AG04449 (cell line): Measurements from ENCODE around the gene CEACAM1.

ENCODE experiments used
- CTCF ChIA-PET: fragments of 350-600 bp; formaldehyde crosslinking; extraction: SDS; loops from one replicate; lab custom pipeline; 2021; ENCODE audit warnings: antibody characterized with exemption; lab: Yijun Ruan, JAX
- POLR2A ChIA-PET: fragments of 400-600, 350-600 bp; formaldehyde crosslinking; extraction: SDS; loops from one replicate; lab custom pipeline; 2020; ENCODE audit warnings: antibody characterized with exemption, inconsistent platforms; lab: Yijun Ruan, JAX
- DNase-seq: peaks from one replicate; pipeline ENCODE4 v3.0.0-alpha.2; 2010; ENCODE audit warnings: low read depth, low spot score
- H3K4me3 ChIP-seq: 2 replicates; pipeline ENCODE4 v1.5.1; 2011; ENCODE audit warnings: low read depth, mild to moderate bottlenecking, control low read depth, low read length
- CTCF ChIP-seq: IDR thresholded peaks from one replicate; pipeline ENCODE4 v1.5.1; 2011; ENCODE audit warnings: mild to moderate bottlenecking, moderate library complexity, low read length, control low read depth, inconsistent platforms; ENCODE audit not compliant: insufficient read depth; ENCODE audit errors: missing control alignments

The CEACAM1 gene

GRCh38 chr19:42519108-42519507, 9.2 kb downstream of the CEACAM1 start:
- CTCF ChIA-PET = interaction anchor here (0.9 to 5.0 kb wide), 2 partner anchors 10 to 69 kb away, joined by 3 to 29 read pairs; partner anchors contain the start of gene CEACAM1
- no peak overlapping the region for H3K4me3 ChIP-seq
- DNase-seq = no peak
- POLR2A ChIA-PET = no interaction called here
- TF ChIP-seq CTCF = no peak

GRCh38 chr19:42516771-42517170, 11.5 kb downstream of the CEACAM1 start:
- no peak overlapping the region for H3K4me3 ChIP-seq
- ChIA-PET POLR2A (no interaction called here), CTCF (interaction anchor here (0.7 to 5.0 kb wide), 3 partner anchors 13 to 78 kb away, joined by 3 to 29 read pairs (median 3); partner anchors contain the start of gene CEACAM1)
- no peak for TF ChIP-seq CTCF
- DNase-seq = no peak

- POLR2A ChIA-PET = no interaction called here
- CTCF ChIA-PET = interaction anchor here (5.0 kb wide), 1 partner anchor 14 kb away, joined by 29 read pairs; the partner anchor contains the start of gene CEACAM1
Observed at GRCh38 chr19:42515241-42515832, 12.9 kb downstream of the CEACAM1 start.

GRCh38 chr19:42514449-42514848, 13.8 kb downstream of the CEACAM1 start:
- ChIA-PET POLR2A (no interaction called here), CTCF (interaction anchor here (0.7 kb wide), 1 partner anchor 64 kb away, joined by 3 read pairs; no protein-coding TSS in a partner anchor)
- TF ChIP-seq CTCF = no peak
- no peak overlapping the region for H3K4me3 ChIP-seq
- no peak for DNase-seq

More at GRCh38 chr19:42515241-42515832, 12.9 kb downstream of the CEACAM1 start:
- no peak overlapping the region for H3K4me3 ChIP-seq
- DNase-seq = no peak
- no peak for TF ChIP-seq CTCF

- ChIA-PET POLR2A (no interaction called here), CTCF (no interaction called here)
Observed at GRCh38 chr19:42512743-42513304, 15.5 kb downstream of the CEACAM1 start.

More at GRCh38 chr19:42512743-42513304, 15.5 kb downstream of the CEACAM1 start:
- no peak overlapping the region for H3K4me3 ChIP-seq
- no peak for TF ChIP-seq CTCF
- no peak for DNase-seq
